SK-N-SH (cell line): ENCODE measurements around the gene CIROP. TPM values are rescaled to one million over a fixed set of nuclear protein-coding genes. Genes with fewer than 3 reads are reported as not detected.

Experiments used
- CTCF ChIA-PET: fragments of 300-600, 350-600 bp; formaldehyde crosslinking; extraction: SDS; loops from one replicate; lab custom pipeline; 2021; lab: Yijun Ruan, JAX
- POLR2A ChIA-PET: fragments of 350-600 bp; sonication (Branson Sonifier 250); formaldehyde crosslinking; extraction: SDS; loops from one replicate; lab custom pipeline; 2020; ENCODE audit warnings: antibody characterized with exemption, inconsistent platforms; lab: Yijun Ruan, JAX
- DNase-seq: peaks from one replicate; pipeline ENCODE4 v3.0.0; 2012
- H2AFZ ChIP-seq: fragments of 200-600 bp; sonication (generic); 2 replicates; pipeline ENCODE4 v1.8.1; 2016; ENCODE audit warnings: antibody characterized with exemption, mild to moderate bottlenecking, low read depth
- H3F3A ChIP-seq: fragments of 200-600 bp; sonication (generic); replicated peaks from 2 replicates; pipeline ENCODE3; 2016; ENCODE audit warnings: antibody characterized with exemption, mild to moderate bottlenecking; ENCODE audit not compliant: insufficient read depth
- H3K27ac ChIP-seq, 2 experiments: fragments of 200-500 bp in 1 of 2; fragments of 200-600 bp in 1 of 2; sonication (Bioruptor generic) in 1 of 2; sonication (generic), shearing (Covaris generic) in 1 of 2; 2 replicates each; pipeline versions ENCODE4 v1.5.1 to v1.6.1; 2014 to 2016; ENCODE audit warnings: low read depth in 2 of 2, inconsistent platforms in 1 of 2, low read length in 1 of 2, mild to moderate bottlenecking in 1 of 2, mixed read lengths in 1 of 2
- H3K27me3 ChIP-seq: fragments of 200-600 bp; sonication (generic), shearing (Covaris generic); 2 replicates; pipeline ENCODE4 v1.6.1; 2016; ENCODE audit warnings: mixed run types; ENCODE audit not compliant: insufficient read depth
- H3K36me3 ChIP-seq, 2 experiments: fragments of 200-500 bp in 1 of 2; fragments of 200-600 bp in 1 of 2; sonication (Bioruptor generic) in 1 of 2; sonication (generic) in 1 of 2; replicated peaks in 1 of 2; 2 replicates each; pipeline versions ENCODE3 to v1.5.1; 2014 to 2016; ENCODE audit warnings: low read length in 1 of 2, mild to moderate bottlenecking in 1 of 2; ENCODE audit not compliant: insufficient read depth in 2 of 2, control insufficient read depth in 1 of 2
- H3K4me1 ChIP-seq, 2 experiments: fragments of 200-500 bp in 1 of 2; fragments of 200-600 bp in 1 of 2; sonication (Bioruptor generic) in 1 of 2; sonication (generic), shearing (Covaris generic) in 1 of 2; 2 replicates each; pipeline versions ENCODE4 v1.5.1 to v1.6.1; 2014 to 2016; ENCODE audit warnings: low read depth in 1 of 2, low read length in 1 of 2, mixed run types in 1 of 2; ENCODE audit not compliant: insufficient read depth in 2 of 2, control insufficient read depth in 1 of 2
- H3K4me2 ChIP-seq: fragments of 200-600 bp; sonication (generic), shearing (Covaris generic); 2 replicates; pipeline ENCODE4 v1.6.1; 2017; ENCODE audit warnings: mixed run types
- H3K4me3 ChIP-seq, 2 experiments: fragments of 200-500 bp in 1 of 2; fragments of 200-600 bp in 1 of 2; sonication (Bioruptor generic) in 1 of 2; sonication (generic), shearing (Covaris generic) in 1 of 2; 2 replicates each; pipeline versions ENCODE4 v1.5.1 to v1.8.1; 2014 to 2016; ENCODE audit warnings: low read depth in 2 of 2, inconsistent platforms in 1 of 2, low read length in 1 of 2, mild to moderate bottlenecking in 1 of 2, mixed read lengths in 1 of 2, moderate library complexity in 1 of 2
- H3K79me2 ChIP-seq: fragments of 200-600 bp; sonication (generic); 2 replicates; pipeline ENCODE4 v1.8.1; 2017; ENCODE audit warnings: mild to moderate bottlenecking; ENCODE audit not compliant: insufficient read depth
- H3K9ac ChIP-seq: fragments of 200-600 bp; sonication (generic); 2 replicates; pipeline ENCODE4 v1.6.1; 2017; ENCODE audit warnings: mixed run types
- H3K9me2 ChIP-seq: fragments of 200-600 bp; sonication (generic); 2 replicates; pipeline ENCODE4 v1.6.1; 2017; ENCODE audit warnings: mixed run types
- H3K9me3 ChIP-seq: fragments of 200-600 bp; sonication (generic); 2 replicates; pipeline ENCODE4 v1.6.1; 2017; ENCODE audit warnings: mixed run types, mild to moderate bottlenecking, moderate library complexity
- H4K20me1 ChIP-seq: fragments of 200-600 bp; sonication (generic); 2 replicates; pipeline ENCODE4 v1.6.1; 2017; ENCODE audit warnings: mild to moderate bottlenecking, mixed run types; ENCODE audit not compliant: insufficient read depth
- CTCF ChIP-seq: fragments of 200-600 bp; sonication (generic); IDR thresholded peaks from 2 replicates; pipeline ENCODE4 v1.6.1; 2017; ENCODE audit warnings: antibody characterized with exemption, mild to moderate bottlenecking, moderate library complexity
- EZH2phosphoT487 ChIP-seq: fragments of 200-600 bp; sonication (generic); IDR thresholded peaks from 2 replicates; pipeline ENCODE4 v1.6.1; 2017; ENCODE audit warnings: low read depth, mixed run types, mild to moderate bottlenecking, antibody characterized with exemption, moderate library complexity, borderline replicate concordance
- FOXM1 ChIP-seq: IDR thresholded peaks from 2 replicates; pipeline ENCODE4 v1.4.0; 2012; ENCODE audit warnings: low read depth, mild to moderate bottlenecking
- GABPA ChIP-seq: IDR thresholded peaks from 2 replicates; pipeline ENCODE4 v1.4.0; 2012; ENCODE audit warnings: low read depth, mild to moderate bottlenecking
- MXI1 ChIP-seq: IDR thresholded peaks from 2 replicates; pipeline ENCODE4 v1.6.1; 2012; ENCODE audit warnings: mild to moderate bottlenecking, low read depth, low read length, improper control_type of control experiment
- NRF1 ChIP-seq: IDR thresholded peaks from 2 replicates; pipeline ENCODE4 v1.6.1; 2012; ENCODE audit warnings: low read depth, mild to moderate bottlenecking, low read length
- REST ChIP-seq: IDR thresholded peaks from 2 replicates; pipeline ENCODE4 v1.6.1; 2012; ENCODE audit warnings: mild to moderate bottlenecking, low read depth, low read length, moderate library complexity
- RXRA ChIP-seq: IDR thresholded peaks from 2 replicates; pipeline ENCODE4 v1.4.0; 2012; ENCODE audit warnings: low read depth, mild to moderate bottlenecking, borderline replicate concordance
- WGBS: methylation state at CpG from one replicate; pipeline ENCODE4 v1.1.6; 2017; ENCODE audit warnings: low lambda C conversion rate; 5-methylcytosine and 5-hydroxymethylcytosine counted together
- polyA plus RNA-seq, 3 experiments: library from polyadenylated mRNA; depleted of rRNA; stranded (reverse); fragments of >200 nt; gene quantifications; 2 replicates each; pipeline ENCODE4 v1.2.3, GENCODE V29; 2012

CIROP gene
- polyA plus RNA-seq, 1 of the 3 experiments (the other 2 are of a cell fraction) = not detected

DNA sequence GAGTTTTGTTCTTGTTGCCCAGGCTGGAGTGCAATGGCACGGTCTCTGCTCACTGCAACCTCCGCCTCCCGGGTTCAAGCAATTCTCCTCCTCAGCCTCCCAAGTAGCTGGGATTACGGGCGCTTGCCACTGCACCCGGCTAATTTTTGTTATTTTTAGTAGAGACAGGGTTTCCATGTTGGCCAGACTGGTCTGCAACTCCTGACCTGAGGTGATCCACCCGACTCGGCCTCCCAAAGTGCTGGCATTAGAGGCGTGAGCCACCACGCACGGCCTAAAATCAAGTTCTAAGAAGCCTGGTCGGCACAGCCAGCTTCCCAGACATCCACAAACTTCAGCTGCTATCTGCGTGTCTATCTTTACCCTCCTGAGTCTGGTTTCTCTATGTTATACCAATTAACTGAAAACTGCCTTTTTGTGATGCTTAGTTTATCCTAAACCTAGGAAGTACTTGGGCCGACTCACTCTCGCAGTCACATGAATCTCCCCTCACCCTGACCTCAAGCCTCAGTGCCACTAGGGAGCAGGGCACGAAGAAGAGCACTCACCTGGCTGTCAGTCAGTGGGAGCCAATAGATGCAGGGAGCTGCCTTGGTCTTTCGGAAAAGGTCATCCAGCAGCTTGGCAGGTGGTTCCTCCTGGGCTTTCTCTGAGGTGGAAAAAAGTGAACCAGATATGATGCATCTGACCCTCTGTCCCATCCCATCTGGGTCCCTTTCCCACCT, 44.1 kb downstream of the CIROP start:
- peaks cover 15 to 24% of the 10 kb centered on the region in 2 experiments; a peak in 3 of 4 replicates for H3K4me1 ChIP-seq
- H2AFZ ChIP-seq = no peak overlapping the region
- no peak overlapping the region for H3K4me3 ChIP-seq
- peaks cover 28% of the 10 kb centered on the region for H3K79me2 ChIP-seq
- CTCF ChIA-PET = interaction anchor here (0.6 to 33.1 kb wide), 9 partner anchors 8 to 73 kb away, joined by 3 to 1566 read pairs (median 5); partner anchors contain the start of genes AJUBA and PSMB5
- H3K27ac ChIP-seq = peak overlapping the region in 1 of 2 experiments; percentile 70; a peak in 2 of 4 replicates
- no peak overlapping the region for H3K9ac ChIP-seq
- TF ChIP-seq MXI1 = no peak
- TF ChIP-seq REST = no peak
- H3K9me2 ChIP-seq = no peaks in the 10 kb centered on the region
- WGBS = 96% methylated on average over 17 of the region's 17 CpGs
- POLR2A ChIA-PET = interaction anchor here (0.6 kb wide), 1 partner anchor 239 kb away, joined by 4 read pairs; no protein-coding TSS in a partner anchor
- DNase-seq = no peak
- H3K36me3 ChIP-seq = peaks cover 52 to 53% of the 10 kb centered on the region in 2 experiments
- H3K4me2 ChIP-seq = no peak overlapping the region
- H4K20me1 ChIP-seq = peaks cover 5% of the 10 kb centered on the region; the same call in 1 of the 2 replicates
- peaks cover 58% of the 10 kb centered on the region for H3F3A ChIP-seq
- H3K9me3 ChIP-seq = no peaks in the 10 kb centered on the region
- no peaks in the 10 kb centered on the region for H3K27me3 ChIP-seq

GRCh38 chr14:23058654-23059504, 45.9 kb downstream of the CIROP start:
- no peak overlapping the region for H3K4me2 ChIP-seq

More at GRCh38 chr14:23058654-23059504, 45.9 kb downstream of the CIROP start:
- Histone ChIP-seq H3K4me1 (peaks cover 27 to 28% of the 10 kb centered on the region in 2 experiments; a peak in 3 of 4 replicates), H3K36me3 (peaks cover 35 to 42% of the 10 kb centered on the region in 2 experiments), H3K79me2 (peaks cover 15% of the 10 kb centered on the region; the same call in 1 of the 2 replicates), H3K9ac (no peak overlapping the region), H2AFZ (no peak overlapping the region), H4K20me1 (no peaks in the 10 kb centered on the region; the same call in 1 of the 2 replicates), H3K27me3 (no peaks in the 10 kb centered on the region), H3K9me3 (no peaks in the 10 kb centered on the region), H3F3A (peaks cover 50% of the 10 kb centered on the region), H3K27ac (no peak overlapping the region; a peak in 1 of 4 replicates), H3K4me3 (no peak overlapping the region), H3K9me2 (no peaks in the 10 kb centered on the region)
- TF ChIP-seq FOXM1 (no peak), REST (no peak), EZH2phosphoT487 (no peak), RXRA (no peak), NRF1 (no peak), GABPA (no peak), CTCF (no peak)
- CTCF ChIA-PET = interaction anchor here (0.6 to 33.1 kb wide), 33 partner anchors 10 to 227 kb away, joined by 3 to 1566 read pairs (median 6); partner anchors contain the start of genes ACIN1, AJUBA, C14orf119 and HOMEZ
- POLR2A ChIA-PET = interaction anchor here (0.9 to 3.9 kb wide), 12 partner anchors 10 to 81 kb away, joined by 3 to 33 read pairs (median 6); partner anchors contain the start of genes ACIN1, AJUBA and C14orf119
- no peak for DNase-seq
- WGBS = 96% methylated on average over 32 of the region's 32 CpGs
